OCI-LY3 (cell line): ENCODE measurements around the gene TANGO2.

Source experiments
- H2AFZ ChIP-seq: fragments of 200-600, 300-600 bp; shearing (Covaris generic); 2 replicates; pipeline ENCODE4 v1.6.0; 2014; ENCODE audit warnings: antibody characterized with exemption, low read depth, low read length
- H3K27ac ChIP-seq: fragments of 200-600, 300-600 bp; sonication (generic); 2 replicates; pipeline ENCODE4 v1.5.1; 2014; ENCODE audit warnings: mild to moderate bottlenecking, low read length, moderate library complexity, mixed read lengths
- H3K27me3 ChIP-seq: fragments of 200-600, 300-600 bp; sonication (generic); 2 replicates; pipeline ENCODE4 v1.6.1; 2014; ENCODE audit warnings: low read depth, low read length, mixed read lengths
- H3K36me3 ChIP-seq: fragments of 200-600, 300-600 bp; sonication (generic); replicated peaks from 2 replicates; pipeline ENCODE3; 2014; ENCODE audit warnings: low read depth, low read length, mixed read lengths
- H3K4me1 ChIP-seq: fragments of 300-600, 200-600 bp; sonication (generic); 2 replicates; pipeline ENCODE4 v1.6.1; 2014; ENCODE audit warnings: low read length, mixed read lengths
- H3K4me2 ChIP-seq: fragments of 200-600, 300-600 bp; sonication (generic); 2 replicates; pipeline ENCODE4 v1.6.1; 2014; ENCODE audit warnings: low read length, mixed read lengths
- H3K4me3 ChIP-seq: fragments of 300-600, 200-600 bp; sonication (generic); 2 replicates; pipeline ENCODE4 v1.5.1; 2014; ENCODE audit warnings: antibody characterized with exemption, mild to moderate bottlenecking, low read length, moderate library complexity
- H3K79me2 ChIP-seq: fragments of 300-600, 200-600 bp; shearing (Covaris generic); 2 replicates; pipeline ENCODE4 v1.6.1; 2014; ENCODE audit warnings: mild to moderate bottlenecking, low read length, mixed read lengths
- H3K9ac ChIP-seq: fragments of 300-600, 200-600 bp; shearing (Covaris generic); 2 replicates; pipeline ENCODE4 v1.6.0; 2014; ENCODE audit warnings: mild to moderate bottlenecking, low read length, moderate library complexity
- H3K9me3 ChIP-seq: fragments of 200-600, 300-600 bp; shearing (Covaris generic); 2 replicates; pipeline ENCODE4 v1.6.1; 2014; ENCODE audit warnings: low read length, mixed read lengths; ENCODE audit not compliant: insufficient read depth
- H4K20me1 ChIP-seq: fragments of 200-600, 300-600 bp; sonication (generic); 2 replicates; pipeline ENCODE4 v1.6.1; 2016; ENCODE audit warnings: low read length, mixed read lengths; ENCODE audit not compliant: insufficient read depth
- CTCF ChIP-seq: fragments of 200-600, 300-600 bp; sonication (generic); IDR thresholded peaks from 2 replicates; pipeline ENCODE4 v1.5.1; 2014; ENCODE audit warnings: antibody characterized with exemption, low read length, low read depth
- EZH2phosphoT487 ChIP-seq: fragments of 200-600 bp; shearing (Covaris generic); IDR thresholded peaks from 2 replicates; pipeline ENCODE4 v1.6.1; 2018; ENCODE audit warnings: antibody characterized with exemption, mixed run types, low read depth

TANGO2 gene

GRCh38 chr22:20080445-20080775, 59.5 kb downstream of the TANGO2 start:
- H3K79me2 ChIP-seq, result peaks cover 52% of the 10 kb centered on the region
- H3K9ac ChIP-seq, result peak overlapping the region; percentile 86
- H2AFZ ChIP-seq, result no peak overlapping the region; the same call in 1 of the 2 replicates
- peak overlapping the region; percentile 95 for H3K4me3 ChIP-seq
- no peaks in the 10 kb centered on the region for H3K9me3 ChIP-seq
- H3K27ac ChIP-seq, result peak overlapping the region; percentile 32; the same call in 1 of the 2 replicates
- peaks cover 8% of the 10 kb centered on the region for H3K4me1 ChIP-seq
- H3K36me3 ChIP-seq, result peaks cover 4% of the 10 kb centered on the region
- peaks cover 26% of the 10 kb centered on the region for H4K20me1 ChIP-seq
- H3K27me3 ChIP-seq, result no peaks in the 10 kb centered on the region
- TF ChIP-seq EZH2phosphoT487 (no peak), CTCF (no peak)
- peak overlapping the region; percentile 82 for H3K4me2 ChIP-seq

- TF ChIP-seq CTCF, result no peak
- no peak for TF ChIP-seq EZH2phosphoT487
- Histone ChIP-seq H4K20me1 (peaks cover 26% of the 10 kb centered on the region), H3K36me3 (peaks cover 5% of the 10 kb centered on the region), H3K4me2 (peak overlapping the region; percentile 82), H3K4me3 (peak overlapping the region; percentile 95), H2AFZ (no peak overlapping the region; the same call in 1 of the 2 replicates), H3K27ac (peak overlapping the region; percentile 32; the same call in 1 of the 2 replicates), H3K27me3 (no peaks in the 10 kb centered on the region), H3K9me3 (no peaks in the 10 kb centered on the region), H3K9ac (peak overlapping the region; percentile 86), H3K79me2 (peaks cover 58% of the 10 kb centered on the region), H3K4me1 (peaks cover 8% of the 10 kb centered on the region)
Observed at GRCh38 chr22:20080776-20081654, 60.1 kb downstream of the TANGO2 start.

- Histone ChIP-seq H3K27ac (no peak overlapping the region), H3K79me2 (peaks cover 60% of the 10 kb centered on the region), H2AFZ (no peak overlapping the region), H3K9me3 (no peaks in the 10 kb centered on the region), H3K27me3 (no peaks in the 10 kb centered on the region), H3K4me2 (no peak overlapping the region), H4K20me1 (peaks cover 26% of the 10 kb centered on the region), H3K9ac (no peak overlapping the region), H3K4me3 (no peak overlapping the region), H3K36me3 (peaks cover 24% of the 10 kb centered on the region), H3K4me1 (peaks cover 8% of the 10 kb centered on the region)
- TF ChIP-seq CTCF (no peak), EZH2phosphoT487 (no peak)
Observed at GRCh38 chr22:20083157-20083890, 62.4 kb downstream of the TANGO2 start.

- Histone ChIP-seq H3K9me3 (no peaks in the 10 kb centered on the region), H3K4me3 (no peak overlapping the region), H3K4me1 (peaks cover 8% of the 10 kb centered on the region), H3K27me3 (no peaks in the 10 kb centered on the region), H3K4me2 (no peak overlapping the region), H3K27ac (no peak overlapping the region), H3K79me2 (peaks cover 60% of the 10 kb centered on the region), H3K9ac (no peak overlapping the region), H3K36me3 (peaks cover 27% of the 10 kb centered on the region), H4K20me1 (peaks cover 26% of the 10 kb centered on the region), H2AFZ (no peak overlapping the region)
- TF ChIP-seq CTCF (no peak), EZH2phosphoT487 (no peak)
Observed at GRCh38 chr22:20083891-20084546, 63.1 kb downstream of the TANGO2 start.
